HK-2 (cell line): ENCODE data around the gene OLFML2B.
"Not testable (repeated sequence)": the region's sequence is repeated elsewhere in the genome, so short reads cannot be mapped to it uniquely, and the experiment has no call there.

Source experiments
- DNase-seq: peaks from one replicate; pipeline ENCODE4 v3.0.0-alpha.2; 2018; ENCODE audit not compliant: unreplicated experiment

OLFML2B gene

DNA sequence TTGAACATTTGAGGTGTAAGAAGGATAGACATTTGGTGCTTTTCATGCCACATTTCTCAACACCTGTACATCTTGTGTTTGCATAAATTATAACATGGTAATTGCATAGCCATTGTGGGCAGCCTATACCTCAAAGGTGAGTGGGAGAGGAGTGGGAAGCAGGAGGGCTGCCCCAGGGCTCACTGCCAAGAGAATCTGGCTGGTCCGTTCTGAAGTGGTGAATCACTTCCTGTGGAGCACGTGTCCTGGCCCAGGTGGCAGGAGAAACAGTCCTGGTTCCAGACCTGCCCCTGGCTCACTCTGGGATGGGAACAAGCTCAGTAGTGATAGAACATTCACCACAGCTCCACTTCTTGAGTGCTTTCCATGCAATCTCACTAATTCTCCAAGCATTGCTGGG is 11.6 kb upstream of the OLFML2B start:
- DNase-seq = peak; percentile 58

DNA sequence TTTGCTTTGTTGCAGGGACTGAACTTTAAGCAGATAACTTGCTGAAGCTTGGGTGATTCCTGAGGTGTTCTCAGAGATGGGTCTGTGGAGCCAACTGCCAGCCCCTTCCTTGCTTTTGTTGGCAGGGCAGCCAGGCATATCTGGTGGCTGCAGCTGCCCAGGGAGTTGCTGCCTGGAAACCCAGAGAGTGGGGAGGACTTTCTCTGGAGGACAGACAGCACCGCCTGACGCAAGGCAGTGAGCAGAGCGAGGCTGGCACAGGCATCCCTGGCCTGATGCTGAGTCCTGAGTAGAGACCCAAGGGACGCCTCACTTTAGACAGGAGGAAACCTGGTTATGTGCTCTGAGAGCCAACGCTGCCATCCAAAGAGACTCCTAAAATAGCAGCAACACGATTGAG is 9.8 kb upstream of the OLFML2B start:
- DNase-seq = no peak

DNA sequence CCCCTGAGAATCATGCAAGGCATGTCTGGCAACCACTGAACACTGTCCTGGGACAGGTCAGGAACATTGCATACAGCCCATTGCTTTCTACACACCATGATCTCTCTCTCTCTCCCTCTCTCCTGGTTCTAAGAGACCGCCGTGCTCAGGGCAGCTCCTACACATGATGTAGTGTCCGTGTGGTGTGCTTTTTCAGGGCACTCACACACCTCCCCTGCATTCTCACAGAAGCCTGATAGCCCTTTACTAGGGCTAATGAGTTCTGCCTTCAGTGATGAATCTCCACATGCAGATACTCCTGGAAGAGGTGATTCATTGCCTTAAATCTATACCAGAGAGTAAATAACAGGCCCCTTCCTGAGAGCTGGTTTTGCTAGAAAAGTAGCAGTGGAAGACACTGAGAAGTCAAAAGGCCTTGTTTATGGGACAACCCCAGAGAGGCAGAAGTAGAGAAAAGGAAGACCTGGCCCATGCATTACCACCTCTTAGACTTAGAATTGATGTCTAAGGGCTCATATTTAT is 7.2 kb upstream of the OLFML2B start:
- DNase-seq = no peak

DNA sequence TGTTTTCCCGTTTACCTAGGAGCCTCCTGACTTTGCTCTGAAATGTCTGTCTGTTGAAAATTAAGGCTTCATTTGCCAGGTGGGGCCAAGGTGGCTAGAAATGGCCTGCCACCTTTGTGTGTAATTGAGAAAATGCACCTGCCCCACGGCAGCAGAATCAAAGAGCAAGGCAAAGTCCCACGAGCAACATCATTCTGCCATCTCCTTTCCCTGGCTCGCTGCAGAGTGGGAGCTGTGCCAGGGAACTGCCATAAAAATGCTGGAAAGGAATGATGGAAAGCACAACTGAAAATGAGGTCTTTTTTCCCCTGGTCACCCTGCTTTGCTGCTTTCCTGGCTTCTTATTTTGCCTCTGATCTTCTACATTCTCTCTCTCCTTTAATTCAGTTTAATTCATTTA is 5.5 kb upstream of the OLFML2B start:
- no peak for DNase-seq

DNA sequence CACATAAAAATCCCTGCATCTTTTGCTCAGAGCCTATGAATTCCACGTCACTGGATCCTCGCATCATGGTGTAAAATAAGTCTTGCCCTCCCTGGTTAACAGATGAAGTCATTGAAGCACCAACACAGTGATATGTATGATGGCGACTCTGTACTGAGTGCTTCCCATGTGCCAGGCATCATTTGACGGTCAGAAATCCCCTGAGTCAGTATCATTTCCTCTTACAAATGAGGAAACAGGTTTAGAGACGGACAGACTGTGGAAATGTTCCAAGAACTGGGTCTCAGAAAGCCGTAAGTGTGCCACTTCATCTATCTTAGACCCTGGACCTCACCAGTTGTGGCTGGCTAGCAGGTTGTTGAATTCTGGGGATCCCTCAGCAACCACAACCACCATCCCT is 5.1 kb upstream of the OLFML2B start:
- no peak for DNase-seq

DNA sequence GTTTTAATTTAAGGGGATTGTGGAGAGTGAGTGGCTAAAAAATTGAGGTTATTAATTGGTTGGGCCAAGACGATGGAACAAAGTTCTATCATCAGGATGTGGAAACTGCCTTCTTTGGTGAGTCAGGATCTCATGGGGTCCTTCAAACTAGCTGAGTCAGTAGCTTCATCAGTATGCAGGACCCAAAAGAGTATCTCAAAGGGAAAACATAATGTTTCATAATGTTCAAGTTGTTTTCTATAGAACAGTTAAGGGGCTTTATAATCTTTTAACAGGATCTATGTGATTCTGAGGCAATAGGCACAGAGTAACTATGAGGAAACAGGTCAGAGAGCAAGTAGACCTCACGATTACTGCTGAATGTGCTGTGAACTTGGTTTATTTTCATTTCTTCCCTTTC is 3.2 kb upstream of the OLFML2B start:
- no peak for DNase-seq

DNA sequence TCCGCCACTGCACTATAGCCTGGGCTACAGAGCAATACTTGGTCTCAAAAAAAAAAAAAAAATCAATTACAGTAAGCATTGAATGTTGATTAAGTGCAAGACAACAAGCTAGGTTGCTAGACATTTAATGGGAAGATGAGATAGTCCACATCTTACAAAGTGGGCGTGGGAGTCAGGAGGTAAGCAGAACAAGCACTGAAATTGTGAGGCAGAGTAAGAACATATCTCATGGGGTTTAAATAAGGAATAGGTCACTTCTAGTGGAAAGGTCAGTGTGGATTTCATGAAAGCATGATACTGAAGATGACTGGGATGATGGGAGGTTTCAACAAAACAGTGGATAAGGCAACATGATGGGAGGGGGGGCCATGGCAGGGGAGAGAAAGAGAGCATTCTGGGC is 1.9 kb upstream of the OLFML2B start:
- no peak for DNase-seq

DNA sequence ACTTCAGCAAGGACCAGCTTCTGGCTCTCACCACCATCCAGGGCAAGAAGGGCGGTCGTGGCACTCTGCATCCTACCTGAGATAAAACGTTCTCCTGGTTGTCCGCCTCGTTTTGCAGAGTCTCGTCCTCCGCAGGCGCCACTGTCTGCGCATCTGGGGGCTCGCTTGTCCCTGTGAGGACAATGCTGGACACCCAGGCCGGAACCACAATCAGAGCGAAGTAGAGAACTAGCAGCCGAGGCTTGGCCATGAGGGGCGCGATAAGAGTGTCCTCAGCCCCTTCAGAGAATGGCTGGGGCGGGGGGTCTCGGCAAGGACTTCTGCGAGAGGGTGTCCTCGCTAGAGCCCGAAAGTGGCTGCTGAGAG is 505 bp downstream of the OLFML2B start:
- DNase-seq = no peak

DNA sequence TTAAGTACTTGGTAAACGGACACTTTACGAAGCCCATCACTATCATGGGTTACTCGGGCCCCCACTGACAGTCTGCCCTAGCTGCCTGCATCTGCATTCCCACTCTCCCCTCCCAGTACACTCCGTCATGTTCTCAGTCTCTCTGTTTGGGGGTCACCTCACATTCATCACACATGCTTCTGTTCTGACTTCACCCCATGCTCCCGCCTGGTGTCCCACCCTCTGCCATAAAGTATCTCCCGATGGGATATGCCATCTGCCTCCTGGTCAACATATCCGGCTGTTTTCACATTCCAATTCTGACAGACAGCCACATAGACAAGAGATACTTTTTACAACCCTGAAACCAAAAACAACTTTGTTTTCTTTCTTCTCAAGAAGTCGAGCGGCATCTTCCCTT is 1.0 kb downstream of the OLFML2B start:
- no peak for DNase-seq

DNA sequence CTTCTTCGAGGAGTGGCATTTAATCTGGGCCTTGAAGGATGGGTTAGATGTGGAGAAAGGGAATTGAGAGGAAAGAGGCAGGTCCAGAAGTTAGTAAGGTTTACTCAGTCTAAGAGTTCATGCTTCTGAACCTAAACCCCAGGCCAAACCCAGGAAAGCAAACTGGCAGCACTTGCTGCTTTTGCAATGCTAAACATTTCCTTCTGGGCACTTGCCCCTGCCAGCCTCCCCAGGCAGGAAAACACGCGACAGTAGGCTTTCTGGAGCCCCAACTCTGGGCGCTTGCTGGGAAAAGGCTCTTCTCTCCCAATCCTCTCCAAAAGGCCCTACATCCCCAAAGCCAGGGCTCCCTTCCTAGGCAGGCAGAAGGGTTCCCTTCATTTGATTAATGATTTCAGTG is 2.5 kb downstream of the OLFML2B start:
- no peak for DNase-seq

DNA sequence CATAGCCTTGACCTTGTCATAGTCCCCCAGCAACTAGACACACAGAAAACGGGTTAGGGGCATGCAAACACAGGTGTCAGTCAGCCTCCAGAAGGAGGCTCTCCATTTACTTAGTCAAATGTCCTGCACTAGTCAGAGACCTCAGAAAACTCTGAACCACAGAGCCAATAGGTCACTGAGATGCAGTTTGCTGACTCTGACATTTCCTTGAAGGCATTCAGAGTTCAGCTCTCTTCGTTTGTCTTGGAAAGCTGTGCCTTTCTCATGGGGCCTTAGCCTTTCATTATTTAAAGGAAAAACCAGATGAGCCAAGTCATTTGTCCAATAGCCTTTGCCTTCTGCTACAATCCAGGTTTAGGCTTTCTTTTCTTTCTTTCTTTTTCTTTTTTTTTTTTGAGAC is 3.5 kb downstream of the OLFML2B start:
- DNase-seq = no peak

DNA sequence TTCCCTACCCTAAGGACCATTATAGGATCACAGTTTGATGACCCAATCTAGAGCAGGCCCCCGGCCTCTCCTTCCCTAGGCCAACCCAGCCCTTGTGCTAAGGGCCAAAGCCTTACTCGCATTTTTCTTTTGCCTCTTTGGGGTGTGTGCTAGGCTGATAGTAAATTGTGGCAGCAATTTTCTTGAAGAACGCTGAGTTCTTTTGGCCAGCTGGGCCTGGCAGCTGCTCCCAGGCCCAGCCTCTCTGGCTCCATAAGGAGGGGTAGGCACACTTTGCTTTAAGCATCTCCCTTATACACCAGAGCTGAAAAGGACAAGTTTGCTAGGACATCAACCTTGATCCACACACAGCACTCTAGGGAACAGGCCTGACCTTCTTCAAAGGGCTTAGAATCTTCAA is 4.2 kb downstream of the OLFML2B start:
- DNase-seq = no peak

DNA sequence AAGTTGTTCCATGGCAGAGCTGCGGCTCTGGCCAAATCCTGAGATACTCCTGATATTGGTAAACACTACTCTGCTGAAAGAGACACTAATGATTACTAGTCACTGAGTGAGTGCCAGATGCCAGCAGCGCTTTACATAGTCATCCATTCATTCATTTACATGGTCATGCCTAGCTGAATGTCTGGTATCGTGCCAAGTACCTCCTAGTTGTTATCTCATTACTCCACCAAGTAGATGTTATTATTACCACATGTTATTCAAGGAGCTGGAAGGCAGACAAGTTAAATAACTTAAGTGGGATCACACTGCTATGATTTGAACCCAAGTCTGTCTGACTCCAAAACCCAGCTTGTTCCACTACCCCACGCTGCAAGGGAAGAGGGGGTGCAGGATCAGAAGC is 4.7 kb downstream of the OLFML2B start:
- DNase-seq = peak; percentile 41

DNA sequence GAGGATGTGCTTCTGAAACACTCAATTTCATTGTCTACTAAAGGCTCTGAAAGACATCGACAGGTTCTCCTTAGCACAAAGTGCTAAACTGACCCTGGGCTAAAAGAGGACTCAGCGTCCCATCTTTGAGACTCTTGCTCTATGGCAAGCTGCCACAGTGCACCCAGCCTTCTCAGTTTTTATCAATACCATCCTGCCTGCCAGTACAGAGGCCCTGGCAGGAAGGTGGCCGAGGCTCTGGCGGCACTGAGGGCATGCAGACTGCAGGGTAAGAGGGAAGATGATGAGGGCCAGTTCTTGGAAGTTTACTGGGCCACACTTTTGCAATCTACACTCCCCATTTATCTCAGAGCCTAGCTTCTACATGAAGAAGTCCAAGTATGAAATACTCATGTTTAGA is 5.3 kb downstream of the OLFML2B start:
- no peak for DNase-seq

DNA sequence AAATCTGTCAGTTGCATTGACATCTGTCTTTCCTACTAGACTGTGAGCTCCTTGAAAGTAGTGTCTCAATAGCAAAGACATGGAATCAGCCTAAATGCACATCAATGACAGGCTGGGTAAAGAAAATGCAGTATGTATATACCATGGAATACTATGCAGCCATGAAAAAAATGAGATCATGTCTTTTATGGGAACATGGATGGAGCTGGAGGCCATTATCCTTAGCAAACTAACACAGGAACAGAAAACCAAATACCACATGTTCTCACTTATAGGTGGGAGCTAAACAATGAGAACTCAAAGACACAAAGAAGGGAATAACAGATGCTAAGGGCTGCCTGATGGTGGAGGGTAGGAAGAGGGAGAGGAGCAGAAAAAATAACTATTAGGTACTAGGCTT is 5.9 kb downstream of the OLFML2B start:
- not testable (repeated sequence) for DNase-seq

DNA sequence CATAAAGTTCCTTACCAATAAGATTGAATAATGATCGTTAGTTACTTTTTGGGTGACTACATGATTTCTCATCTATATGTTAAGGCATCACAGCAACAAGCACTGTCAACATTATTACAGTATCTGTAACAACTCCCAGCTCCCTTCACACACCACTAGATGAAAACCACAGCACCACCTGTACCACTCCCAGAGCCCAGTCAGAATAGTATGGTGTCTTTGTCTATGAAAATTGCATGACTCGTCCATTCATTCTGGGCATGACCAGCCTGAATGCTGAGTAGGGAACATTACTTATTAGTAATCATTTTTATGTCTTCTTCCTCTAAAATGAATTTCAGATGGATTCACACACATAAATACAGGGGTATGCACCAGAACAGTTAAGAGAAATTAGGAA is 7.0 kb downstream of the OLFML2B start:
- no peak for DNase-seq

DNA sequence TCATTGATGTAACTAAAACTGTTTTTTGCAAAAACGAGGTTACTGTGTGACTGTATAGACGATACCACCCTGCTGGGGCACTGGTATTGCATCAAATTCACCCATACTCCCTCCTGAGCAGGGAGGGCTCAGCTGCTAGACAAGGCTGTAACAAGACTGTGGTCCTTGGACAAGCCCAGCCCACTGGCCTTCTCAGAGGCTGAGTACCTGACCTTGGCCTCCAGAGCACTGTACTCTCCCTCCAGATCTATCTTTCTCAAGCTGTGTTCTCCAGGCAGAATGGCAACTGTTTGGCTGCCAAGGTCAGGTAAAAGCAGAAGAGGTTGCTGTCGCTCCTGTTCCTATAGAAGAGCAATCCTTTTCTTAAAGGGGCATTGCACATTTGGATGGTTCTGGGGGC is 8.5 kb downstream of the OLFML2B start:
- DNase-seq = no peak

DNA sequence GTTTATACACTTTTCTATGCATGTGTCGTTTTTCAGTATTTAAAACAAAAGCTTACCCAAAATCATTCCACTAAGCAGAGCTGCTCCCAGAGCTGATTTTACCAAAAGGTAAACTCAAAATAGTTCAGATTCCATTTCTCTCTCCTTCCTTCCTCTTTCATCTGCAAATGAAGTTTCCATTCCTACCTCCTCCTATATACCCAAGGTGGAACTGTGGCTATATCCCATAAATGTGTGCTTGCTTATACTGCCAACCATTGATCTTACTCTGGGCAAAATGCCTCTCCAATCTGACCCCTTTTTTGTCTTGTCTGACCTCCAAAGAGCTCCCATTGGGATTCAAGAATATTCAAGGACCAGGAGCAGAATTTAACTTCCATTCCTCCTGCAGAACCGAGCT is 9.5 kb downstream of the OLFML2B start:
- no peak for DNase-seq

DNA sequence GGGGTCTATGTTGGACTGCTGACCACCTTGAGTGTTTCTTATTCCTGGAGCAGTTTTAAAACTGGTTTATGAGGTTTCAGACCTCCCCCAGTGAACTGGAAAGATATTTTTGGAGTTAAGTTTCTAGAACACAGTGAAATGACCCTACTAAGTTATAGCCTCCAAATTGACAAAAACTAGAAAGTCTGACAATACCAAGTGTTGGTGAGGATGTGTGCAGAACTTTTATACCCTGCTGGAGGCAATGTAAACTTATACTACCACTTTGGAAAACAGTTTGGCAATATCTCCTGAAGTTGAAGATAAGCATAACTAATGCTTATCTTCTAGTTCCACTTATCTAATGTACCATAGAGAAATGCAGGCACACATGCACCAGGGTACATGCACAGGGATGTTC is 10.4 kb downstream of the OLFML2B start:
- DNase-seq = no peak

DNA sequence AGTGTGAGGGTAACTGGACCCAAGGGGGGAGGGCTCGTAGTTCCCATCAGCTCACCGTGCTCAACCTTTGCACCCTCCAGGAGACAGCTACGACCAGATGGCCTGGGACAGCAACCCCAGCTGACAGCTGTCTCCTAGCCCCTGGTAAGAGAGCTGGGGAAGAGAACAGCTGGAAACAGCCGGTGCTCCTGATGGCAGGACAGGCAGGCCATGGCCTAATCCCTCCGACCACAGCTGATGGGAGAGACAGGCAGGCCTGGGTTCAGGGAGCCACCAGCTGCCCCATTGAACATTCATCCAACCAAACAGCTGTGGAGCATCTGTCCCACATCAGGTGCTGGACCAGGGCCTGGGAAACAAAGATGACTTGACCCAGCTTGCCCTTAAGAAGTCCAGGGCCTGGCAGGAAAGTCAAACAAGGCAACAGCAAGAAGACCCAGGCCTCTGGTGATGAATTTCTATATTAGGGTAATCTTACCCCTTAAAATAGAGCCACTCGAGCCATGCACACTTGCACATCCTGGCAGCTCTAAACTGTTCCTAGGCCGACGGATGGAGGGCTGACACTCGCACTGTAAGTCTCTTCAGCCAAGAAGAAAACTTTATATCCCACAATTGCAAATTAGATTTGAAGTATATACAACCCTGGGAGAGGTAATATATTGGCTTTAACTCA is 12.2 kb downstream of the OLFML2B start:
- no peak for DNase-seq

DNA sequence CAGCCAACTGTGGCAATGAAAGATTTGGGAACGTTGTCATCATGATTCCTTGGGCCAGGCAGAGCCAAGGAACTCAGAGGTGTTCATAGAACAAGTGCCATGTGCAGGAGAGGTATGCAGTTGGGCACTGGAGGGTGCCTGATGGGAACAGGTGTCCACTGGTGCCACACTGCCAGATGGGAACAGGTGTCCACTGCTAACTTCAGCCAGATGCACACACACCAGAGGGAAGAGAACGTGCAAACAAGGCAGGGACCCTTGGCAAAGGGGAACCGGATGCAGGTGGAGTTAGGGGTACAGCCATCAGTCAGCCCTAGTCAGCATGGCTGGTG is 13.5 kb downstream of the OLFML2B start:
- no peak for DNase-seq

DNA sequence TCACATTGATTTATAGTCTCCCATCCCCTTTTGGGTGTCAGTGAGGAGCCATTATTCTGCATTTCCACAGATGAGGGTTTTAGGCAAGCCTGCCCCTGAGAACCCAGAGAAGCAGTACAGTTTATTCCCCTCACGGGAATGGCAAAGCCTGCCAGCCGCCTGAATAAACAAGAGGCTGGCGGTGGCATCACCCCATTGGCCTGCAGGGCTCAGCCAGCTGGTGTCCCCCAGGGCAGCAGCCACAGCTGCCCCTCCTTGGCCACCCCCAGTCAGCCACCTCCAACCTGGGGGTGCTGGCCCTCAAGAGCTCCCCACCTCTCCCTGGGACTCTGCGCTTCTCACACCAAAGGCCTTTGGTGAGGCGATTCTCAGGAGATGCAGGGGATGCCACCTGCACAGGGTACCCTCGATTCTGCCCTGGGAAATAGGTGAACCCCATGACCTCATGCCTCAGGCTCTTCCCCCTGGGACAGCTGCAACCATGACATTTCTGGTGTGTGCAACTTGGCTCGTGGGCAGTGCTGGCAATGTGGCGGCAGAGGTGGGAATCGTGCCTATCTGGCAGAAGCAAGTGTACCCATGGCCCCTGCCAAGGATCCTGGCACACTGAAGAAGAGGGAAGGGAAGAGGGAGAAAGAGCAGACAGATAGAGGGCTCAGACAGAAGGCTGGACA is 14.0 kb downstream of the OLFML2B start:
- DNase-seq = no peak

DNA sequence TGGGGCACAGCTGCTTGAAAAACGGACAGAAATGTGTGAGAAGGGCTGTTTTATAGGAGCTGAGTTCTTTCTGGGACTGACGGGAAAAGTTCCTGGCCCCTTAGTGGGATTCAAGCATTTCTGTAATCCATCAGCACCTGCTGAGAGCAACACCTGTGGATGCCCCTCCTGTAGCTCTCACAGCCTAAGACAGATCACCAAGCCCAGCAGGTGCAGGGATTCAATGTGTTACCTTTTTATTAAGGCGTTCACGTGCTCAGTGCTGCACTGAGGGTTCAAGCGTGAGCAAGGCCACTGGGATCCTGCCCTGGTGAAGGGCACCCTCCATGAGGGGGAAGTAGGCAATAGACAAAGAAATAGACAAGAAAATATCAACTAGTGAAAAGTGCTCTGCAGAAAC is 14.9 kb downstream of the OLFML2B start:
- DNase-seq = no peak

DNA sequence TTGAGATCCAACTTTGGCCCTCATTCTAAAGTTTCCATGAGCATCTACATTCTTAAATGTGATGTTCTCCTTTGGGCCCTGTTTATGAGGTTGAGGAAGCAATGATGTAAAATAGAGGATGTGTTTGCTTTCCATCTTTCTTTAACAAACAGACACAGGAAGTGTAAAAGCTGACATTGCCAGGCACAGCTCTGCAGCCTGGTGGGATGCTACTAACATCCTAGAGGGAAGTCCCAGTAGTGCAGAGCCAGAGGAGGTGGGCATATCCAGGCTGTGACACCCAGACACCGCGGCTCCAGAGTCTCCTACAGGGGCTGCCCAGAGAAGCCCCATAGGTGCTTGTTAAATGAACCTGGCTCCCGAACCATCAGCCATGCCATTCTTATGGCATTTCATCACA is 16.2 kb downstream of the OLFML2B start:
- DNase-seq = no peak
